A204.1 (cell line): Measurements from ENCODE around the gene CHD9NB.

Experiments
- FAIRE-seq: peaks from 2 replicates; lab custom pipeline; 2012; peaks lifted over from hg19 to GRCh38; lab: Jason Lieb, UNC

CHD9NB gene

DNA sequence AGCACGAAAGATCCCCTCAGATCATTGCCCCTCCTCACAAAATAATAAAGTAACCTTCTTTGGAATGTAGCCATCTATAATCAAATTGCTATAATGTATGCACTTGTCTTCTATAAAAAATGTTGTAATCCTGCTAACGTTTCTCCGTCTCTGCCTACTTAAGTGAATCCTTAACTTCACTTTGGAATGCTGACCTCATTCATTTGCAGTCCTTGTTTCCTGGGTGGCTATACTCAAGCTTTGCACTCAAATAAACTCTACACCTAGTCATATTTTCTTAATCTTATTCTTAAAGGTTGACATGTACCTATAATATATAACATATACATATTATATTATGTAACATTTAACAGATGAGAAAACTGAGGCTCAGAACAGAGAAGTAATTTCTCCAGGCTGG lies 22.7 kb downstream of the CHD9NB start:
- FAIRE-seq, result no peak

DNA sequence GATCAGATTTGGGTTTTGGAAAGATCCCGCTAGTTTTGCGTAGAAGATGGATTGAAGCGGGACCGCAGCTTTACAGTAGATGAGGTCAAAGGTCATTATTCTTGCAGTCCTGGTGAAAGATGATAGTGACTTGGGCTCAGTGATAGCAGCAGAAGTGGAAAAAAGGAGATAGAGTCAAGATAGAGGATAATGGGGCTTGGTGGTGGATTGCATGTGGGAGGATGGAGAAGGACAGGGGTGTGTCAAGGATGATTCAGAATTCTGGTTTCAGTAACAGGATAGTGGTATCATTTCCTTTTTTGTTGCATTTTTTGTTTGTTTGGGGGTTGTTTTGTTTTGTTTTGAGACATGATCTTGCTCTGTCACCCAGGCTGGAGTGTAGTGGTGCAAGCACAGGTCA lies 28.7 kb downstream of the CHD9NB start:
- FAIRE-seq, result no peak

DNA sequence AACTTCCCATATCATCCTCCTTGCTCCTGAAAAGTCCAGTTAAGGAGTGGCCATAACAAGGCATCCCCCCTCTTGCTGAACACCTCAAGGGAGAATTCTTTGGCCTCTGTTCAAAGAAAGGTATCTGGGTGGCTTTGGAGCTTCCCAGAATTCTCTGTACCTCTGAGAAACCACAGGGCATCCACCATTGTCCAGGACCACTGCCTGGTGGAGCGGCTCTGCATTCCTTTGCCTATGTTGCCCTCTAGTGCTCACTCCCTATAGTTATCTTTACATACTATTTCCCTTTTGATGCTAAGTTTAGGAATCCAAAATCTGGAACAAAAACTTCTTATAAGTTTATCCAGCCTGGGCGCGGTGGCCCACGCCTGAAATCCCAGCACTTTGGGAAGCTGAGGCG lies 30.3 kb downstream of the CHD9NB start:
- FAIRE-seq, result peak; percentile 49

DNA sequence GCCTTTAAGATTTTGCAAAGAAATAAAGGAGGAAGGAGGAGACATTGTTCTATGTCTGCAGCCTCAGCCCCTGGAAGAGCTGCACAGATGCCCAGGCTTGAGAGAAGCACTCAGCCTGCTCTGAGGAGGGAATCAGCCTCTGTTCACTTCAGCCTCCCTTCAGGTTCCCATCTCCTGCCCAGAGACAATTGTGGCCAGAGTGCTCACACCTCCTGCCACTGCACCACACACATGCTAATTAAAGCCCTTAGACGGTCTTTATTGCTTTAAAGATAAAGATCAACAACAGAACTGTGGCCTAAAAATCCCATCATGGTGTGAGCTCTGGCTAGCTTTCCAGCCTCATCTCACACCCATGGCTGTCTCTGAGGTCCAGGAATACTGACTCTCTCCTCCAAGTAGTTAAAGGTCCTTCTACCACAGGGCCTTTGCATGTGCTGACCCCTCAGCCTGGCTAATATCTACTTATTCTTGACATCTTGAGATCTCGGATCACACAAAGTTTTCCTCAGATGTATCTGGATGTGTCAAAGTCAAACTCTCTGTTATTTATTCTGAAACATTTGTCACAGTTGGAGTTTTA lies 33.8 kb downstream of the CHD9NB start:
- no peak for FAIRE-seq

DNA sequence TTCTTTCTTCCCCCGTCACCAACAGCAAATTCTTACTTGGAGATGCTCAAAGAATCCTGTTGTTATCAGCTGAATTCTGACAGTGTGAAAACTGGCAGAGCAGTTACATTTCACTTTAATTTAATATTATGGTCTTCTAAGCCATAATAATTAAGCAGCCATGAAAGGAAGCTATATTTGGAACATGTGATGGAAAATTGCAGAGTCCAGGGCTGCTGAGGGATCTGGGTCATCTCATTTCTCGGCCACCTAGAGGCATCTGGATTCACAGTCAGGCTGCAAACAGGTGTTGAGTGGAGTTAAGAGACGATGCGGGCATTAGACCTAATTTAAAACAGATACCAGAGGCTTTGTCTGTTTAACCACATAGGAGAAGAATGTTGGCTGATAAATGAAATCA lies 38.4 kb downstream of the CHD9NB start:
- no peak for FAIRE-seq

DNA sequence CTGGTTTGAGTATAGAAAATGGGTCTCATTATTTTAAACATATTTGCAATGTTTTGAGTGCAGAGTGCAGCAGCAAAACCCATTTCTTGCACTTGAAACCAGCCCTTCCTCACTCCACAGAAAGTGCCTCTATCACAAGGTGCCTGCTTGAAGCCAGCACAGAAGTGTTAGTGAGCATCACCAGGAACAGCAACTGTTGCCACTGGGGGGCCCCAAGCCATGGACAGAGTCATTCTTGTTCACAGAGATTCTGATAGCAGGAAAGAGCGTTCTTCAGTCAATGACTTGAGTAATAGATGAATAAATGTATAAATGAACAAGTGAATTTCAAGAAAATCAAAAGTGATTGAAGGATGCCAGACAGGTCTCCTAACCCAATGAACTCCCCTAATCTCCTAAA lies 45.6 kb downstream of the CHD9NB start:
- FAIRE-seq, result no peak

DNA sequence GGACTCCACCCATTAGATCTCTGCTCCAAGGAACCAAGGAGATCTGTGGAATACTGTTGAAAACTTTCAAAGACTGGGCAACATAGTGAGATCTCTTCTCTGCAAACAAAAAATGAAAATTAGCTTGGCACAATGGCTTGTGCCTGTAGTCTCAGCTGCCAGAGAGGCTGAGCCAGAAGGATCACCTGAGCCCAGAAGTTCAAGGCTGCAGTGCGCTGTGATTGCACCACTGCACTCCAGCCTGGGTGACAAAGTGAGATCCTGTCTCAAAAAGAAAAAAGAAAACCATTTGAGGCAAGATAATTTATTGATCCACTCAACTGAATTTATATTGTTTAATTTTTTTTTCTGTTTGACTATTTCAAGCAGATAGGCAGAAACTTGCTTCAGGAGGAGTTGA lies 54.8 kb downstream of the CHD9NB start:
- FAIRE-seq, result no peak

DNA sequence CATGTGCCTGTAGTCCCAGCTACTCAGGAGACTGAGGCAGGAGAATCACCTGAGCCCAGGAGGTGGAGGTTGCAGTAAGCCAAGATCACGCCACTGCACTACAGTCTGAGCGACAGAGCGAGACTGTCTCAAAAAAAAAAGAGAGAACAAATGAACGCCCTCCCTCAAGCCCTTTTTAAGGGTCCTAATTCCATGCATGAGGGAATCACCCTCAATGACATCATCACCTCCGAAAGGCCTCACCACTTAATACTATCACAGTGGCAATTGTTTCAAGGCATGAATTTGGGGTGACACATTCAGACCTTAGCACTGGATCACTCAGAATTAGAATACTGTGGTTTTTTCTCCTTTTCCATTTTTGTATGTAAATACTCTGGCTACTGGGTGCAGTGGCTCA lies 57.8 kb downstream of the CHD9NB start:
- FAIRE-seq, result no peak

DNA sequence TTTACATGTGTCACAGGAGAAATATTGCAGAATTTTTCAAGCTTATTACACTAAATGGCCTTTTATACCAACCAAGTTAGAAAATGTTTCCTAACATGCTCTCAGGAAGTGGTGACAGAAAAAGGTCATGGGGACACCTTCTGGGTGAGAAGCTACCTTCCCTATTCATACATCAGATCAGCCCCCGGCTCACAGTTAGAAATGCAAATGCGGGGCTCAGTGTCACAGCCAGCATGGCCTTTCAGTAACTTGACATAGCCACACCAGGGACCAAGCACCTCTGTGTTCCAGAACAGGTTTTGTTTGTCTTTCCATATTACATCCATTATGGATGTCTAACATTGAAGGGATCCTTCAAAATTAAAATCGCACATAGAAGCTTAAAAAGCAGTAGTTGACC lies 59.5 kb downstream of the CHD9NB start:
- FAIRE-seq, result no peak

DNA sequence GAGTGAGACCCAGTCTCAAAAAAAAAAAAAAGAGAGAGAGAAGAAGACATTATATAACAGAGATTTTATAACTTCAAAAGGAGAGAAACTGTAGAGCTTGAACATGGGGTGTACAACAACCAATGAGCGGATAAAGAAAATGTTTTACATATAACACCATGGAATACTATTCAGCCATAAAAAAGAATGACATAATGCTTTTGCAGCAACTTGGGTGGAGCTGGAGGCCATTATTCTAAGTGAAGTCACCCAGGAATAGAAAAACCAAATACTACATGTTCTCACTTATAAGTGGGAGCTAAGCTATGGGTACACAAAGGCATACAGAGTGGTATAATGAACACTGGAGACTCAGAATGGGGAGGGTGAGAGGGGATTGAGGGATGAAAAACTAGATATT lies 61.1 kb downstream of the CHD9NB start:
- FAIRE-seq, result no peak
